Activated CD8-positive, alpha-beta memory T cell treated with anti-CD3 and anti-CD28 coated beads, Interleukin-2, amount 50 U/mL, for 1 hour (primary cell): ENCODE data around the gene RAD51AP1.
"Not testable (repeated sequence)": the region's sequence is repeated elsewhere in the genome, so short reads cannot be mapped to it uniquely, and the experiment has no call there.

Source experiments
- DNase-seq: peaks from one replicate; pipeline ENCODE4 v3.0.0-alpha.2; 2020; ENCODE audit errors: extremely low read depth

The RAD51AP1 gene, protein sequence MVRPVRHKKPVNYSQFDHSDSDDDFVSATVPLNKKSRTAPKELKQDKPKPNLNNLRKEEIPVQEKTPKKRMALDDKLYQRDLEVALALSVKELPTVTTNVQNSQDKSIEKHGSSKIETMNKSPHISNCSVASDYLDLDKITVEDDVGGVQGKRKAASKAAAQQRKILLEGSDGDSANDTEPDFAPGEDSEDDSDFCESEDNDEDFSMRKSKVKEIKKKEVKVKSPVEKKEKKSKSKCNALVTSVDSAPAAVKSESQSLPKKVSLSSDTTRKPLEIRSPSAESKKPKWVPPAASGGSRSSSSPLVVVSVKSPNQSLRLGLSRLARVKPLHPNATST

DNA sequence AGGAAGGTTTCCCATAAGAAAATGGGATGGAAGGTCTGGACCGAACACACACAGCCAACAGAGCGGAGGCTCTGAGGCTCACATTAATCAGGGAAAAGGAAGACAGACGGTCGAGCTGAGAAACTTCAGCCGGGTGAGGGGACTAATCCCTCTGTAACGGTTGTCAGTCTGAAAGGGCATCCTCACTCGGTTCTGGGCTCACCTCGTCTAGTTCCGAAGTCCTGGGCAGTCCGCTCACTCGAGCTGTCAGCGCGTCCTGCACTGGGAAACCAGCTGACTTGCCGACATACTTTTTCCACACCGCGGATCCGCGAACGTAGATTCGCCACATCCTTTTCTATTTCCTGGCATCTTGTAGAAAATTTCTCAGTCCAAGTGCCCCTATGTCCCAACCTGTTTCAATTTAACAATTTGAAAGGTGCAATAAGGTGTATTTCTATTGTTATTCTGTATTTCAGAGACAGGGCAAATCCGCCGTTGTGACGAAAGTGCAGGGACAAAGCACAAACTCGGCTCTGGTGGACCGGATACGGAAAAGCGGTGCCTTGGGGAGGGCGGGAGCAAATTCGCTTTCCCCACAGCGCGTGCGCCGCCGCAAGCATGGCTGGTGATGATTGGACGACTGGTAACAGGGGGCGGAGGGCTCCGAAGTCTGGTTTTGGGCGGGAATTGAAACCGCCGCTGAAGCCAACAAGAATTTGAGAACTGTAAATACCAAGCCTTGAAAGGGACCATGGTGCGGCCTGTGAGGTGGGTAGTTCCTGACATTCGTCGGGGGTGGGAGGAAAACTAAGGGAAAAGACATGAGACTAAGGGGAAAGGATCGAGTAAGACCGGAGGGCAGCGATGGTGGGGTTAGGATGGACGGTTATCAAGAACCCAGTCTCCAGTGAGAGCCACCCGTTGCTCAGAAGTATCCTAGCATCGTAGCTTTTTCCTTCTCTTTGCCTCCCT is at the start of gene RAD51AP1:
RAD51AP1 (plus strand) TSS at position 684 of the 954 bp plus-strand sequence; CDS start at position 734, 50 bp downstream.
- peak; percentile 90 for DNase-seq

DNA sequence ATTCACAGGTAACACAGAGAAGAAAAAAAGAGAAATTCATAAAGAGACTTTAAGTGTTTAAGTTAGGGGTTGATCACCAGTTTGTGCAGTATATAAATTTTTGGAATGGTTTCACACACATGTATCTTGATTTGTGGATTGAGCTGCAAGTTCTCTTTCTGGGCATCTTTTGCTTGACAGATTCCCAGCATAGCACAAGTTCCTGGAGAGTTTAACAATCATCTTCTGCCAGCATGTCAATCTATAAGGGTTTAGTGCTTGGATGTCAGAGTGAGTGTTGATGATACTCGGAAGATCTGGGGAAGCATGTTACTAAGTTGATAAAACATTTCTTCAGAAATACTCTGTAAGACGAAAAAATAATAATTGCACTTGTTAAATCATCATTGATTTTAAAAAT is 49.1 kb upstream of the RAD51AP1 start:
- no peak for DNase-seq

DNA sequence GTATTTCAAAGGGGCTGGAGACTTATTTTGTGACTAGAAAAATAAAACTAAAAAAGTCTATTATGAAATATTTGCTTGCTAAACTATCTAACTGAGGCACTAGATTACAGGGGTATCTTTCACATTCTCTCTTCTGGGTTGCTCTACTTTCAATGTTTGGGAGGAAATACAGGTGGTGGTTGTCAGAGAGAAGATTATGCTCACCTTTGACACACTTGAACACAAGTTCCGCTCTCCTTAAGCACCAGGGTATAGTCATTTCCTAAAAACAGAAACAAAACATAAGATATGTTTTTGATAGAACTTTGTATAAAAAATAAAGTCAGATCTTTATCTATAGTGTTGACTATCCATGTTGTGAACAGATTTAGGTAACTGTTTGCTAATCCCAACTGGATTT is 47.7 kb upstream of the RAD51AP1 start:
- no peak for DNase-seq

DNA sequence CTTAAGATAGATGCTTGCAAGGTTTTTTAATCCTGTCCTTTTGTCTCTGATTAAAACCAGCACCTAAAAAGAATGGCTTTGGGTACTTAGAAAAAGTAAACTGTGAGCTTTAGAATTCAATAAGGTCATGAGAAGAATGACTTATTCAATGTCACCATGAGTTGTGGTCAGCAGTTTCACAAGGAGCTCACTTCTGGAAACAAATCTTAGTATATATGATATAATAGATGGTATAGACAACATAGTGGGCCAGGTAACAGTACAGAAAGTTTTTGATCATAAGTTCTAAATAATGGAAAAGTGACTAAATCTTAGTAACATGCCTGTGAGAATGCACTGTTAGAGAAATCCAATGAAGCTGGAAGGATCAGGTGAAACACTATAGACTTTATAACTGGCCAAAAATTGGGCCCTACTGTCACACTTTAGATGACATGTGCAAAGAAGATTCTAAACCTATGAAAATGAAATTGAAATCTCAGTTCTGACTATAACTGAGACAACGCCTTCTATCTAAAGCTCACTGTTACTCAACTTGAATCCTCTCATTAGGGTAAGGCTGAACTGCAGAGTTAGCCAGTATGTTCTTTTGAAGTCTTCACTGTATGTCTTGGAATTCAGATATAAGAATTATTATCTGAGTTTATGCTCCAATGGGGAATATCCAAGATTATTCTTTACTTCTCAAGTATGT is 42.4 kb upstream of the RAD51AP1 start:
- DNase-seq, result no peak

DNA sequence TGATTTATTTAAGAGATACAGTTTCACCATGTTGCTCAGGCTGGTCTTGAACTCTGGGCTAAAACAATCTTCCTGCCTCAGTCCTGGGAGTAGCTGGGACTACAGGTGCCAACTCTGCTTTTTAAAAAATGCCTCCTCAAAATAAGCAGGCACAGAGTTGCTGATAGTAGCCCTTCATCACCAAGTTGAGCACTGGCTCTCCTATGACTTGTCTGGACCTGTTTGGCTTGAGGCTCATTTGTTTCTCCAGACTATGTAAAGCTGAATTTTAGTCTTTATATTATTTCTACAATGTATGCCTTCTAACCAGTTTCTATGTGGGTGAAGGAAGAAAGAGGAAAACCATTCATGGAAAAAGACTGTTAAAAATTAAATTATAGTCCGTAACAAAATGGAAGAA is 39.5 kb upstream of the RAD51AP1 start:
- DNase-seq, result no peak

DNA sequence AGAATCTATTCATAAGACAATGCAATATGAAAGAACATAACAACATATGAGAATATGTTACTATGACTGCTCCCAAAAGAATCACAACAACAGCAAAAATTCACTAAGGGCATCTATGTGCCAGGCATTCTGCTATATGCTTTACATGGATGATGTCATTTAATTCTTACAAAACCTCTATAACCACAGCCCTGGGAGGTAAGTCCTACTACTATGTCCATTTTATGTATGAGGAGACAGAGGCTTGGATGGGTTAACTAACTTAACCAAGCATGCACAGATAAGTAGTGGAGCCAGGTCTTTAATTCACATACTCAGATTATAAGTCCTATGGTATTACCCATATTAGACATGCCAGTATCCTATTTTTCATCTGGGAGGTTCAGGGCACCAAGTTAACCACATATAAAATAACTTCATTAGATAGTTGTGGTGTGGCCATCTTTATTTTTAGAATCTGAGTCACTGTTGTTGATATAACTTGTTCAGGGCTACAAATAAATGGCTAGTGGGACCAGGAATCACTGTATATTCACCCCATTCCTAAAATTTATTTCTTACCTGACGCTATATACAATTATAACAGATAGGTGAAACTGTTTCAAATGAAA is 33.2 kb upstream of the RAD51AP1 start:
- DNase-seq, result no peak

DNA sequence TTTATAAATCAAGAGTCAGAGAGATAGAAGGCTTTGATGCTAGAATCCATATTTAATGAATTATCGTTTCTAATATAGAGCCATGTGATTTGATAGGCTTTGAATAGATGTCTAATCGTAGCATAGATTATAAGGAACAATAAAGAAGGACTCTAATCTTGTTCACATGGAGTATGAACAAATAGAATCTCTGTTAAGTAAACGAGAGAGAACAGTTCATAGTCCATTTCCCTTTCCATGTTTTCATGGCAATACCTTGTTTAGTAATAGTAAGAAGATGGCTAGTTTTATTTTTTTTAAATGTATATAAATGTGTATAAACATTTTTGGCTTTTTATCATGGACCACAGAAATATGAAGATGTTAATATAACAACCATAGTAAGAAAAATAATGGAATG is 32.3 kb upstream of the RAD51AP1 start:
- no peak for DNase-seq

DNA sequence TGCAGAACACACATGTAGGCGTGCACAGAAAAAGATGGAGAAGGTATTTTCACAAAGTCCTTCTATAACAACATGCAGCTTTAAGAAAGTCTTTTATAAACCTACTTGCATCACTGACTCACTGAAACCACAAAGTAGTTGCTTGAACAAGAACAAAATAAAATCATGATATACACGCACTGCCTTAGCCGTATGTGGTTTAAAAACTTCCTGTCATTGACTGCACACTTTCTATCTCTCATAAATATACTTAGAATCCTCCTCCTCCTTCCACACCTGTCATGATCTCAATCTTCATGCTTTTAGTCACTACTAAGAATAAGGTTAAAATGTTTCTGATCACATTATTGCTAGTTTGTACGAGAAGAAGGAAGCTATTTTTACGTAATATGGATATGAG is 31.8 kb upstream of the RAD51AP1 start:
- no peak for DNase-seq

DNA sequence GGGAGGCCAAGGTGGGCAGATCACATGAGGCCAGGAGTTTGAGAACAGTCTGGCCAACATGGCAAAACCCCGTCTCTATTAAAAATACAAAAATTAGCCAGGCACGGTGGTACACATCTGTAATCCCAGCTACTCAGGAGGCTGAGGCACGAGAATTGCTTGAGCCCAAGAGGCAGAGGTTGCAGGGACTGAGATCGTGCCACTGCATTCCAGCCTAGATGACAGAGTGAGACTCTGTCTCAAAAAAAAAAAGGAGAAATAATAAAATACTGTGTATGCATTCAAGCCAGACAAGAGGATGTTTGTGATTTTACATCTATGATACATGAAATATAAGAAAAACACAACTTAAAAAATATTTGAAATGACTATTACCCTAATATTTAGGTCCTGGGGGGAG is 30.2 kb upstream of the RAD51AP1 start:
- DNase-seq, result not testable (repeated sequence)

DNA sequence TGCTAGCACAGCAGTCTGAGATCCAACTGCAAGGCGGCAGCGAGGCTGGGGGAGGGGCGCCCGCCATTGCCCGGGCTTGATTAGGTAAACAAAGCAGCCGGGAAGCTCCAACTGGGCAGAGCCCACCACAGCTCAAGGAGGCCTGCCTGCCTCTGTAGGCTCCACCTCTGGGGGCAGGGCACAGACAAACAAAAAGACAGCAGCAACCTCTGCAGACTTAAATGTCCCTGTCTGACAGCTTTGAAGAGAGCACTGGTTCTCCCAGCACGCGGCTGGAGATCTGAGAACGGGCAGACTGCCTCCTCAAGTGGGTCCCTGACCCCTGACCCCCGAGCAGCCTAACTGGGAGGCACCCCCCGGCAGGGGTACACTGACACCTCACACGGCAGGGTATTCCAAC is 29.4 kb upstream of the RAD51AP1 start:
- DNase-seq, result not testable (repeated sequence)

DNA sequence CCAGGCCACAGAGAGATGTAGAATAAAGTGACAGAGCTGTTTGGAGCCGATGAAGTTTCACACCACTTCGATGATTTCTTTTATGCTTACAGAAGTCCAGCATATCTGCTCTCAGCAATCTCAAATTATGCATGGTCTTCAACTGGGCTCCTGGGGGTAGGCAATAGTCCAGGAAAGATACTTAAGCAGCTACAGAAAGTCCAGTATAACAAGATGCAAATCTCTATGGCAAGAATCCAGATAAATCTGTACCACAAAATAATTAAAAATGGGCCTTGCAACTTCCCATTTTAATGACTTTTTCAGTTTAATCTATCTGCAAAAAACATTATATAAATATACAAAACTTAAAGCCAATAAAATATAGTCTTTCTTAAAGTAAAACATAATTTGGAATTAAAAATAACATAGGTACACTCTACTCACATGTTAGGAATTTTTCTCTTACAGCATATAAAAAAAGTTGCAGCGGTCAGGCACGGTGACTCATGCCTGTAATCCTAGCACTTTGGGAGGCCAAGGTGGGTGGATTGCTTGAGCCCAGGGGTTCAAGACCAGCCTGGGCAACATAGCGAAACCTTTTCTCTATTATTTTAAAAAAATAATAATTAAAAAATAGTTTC is 20.5 kb upstream of the RAD51AP1 start:
- DNase-seq, result no peak

DNA sequence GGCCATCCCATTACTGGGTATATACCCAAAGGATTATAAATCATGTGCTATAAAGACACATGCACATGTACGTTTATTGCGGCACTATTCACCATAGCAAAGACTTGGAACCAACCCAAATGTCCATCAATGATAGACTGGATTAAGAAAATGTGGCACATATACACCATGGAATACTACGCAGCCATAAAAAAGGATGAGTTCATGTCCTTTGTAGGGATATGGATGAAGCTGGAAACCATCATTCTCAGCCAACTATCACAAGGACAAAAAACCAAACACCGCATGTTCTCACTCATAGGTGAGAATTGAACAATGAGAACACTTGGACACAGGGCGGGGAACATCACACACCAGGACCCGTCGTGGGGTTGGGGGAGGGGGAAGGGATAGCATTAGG is 15.2 kb upstream of the RAD51AP1 start:
- DNase-seq, result not testable (repeated sequence)

DNA sequence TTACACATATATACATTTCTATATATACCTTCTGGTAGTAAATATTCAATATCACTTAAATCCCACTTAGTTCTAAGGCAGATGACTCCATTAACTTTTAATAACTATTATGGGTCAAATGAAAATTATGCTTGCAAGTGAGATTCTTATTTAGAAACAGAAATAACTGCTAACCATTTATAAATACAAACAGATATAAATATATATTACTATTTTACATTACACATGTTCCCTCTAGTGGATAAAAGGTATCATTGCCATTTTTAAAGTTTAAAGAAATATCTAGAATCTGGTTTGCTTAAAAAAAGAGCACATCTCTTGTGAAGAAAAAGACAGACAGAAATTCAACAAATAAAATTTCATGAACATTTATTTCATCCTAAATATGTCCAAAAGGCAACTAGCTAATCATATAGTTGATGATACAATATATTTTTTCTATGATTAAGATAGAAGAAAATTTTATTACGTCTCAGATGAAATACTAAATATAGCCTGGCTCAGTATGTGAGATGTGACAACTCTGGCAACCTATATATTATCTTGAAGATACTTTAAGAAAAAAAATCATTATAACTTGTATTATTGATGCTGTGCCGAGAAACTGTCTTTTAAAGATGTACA is 11.7 kb upstream of the RAD51AP1 start:
- DNase-seq, result no peak

DNA sequence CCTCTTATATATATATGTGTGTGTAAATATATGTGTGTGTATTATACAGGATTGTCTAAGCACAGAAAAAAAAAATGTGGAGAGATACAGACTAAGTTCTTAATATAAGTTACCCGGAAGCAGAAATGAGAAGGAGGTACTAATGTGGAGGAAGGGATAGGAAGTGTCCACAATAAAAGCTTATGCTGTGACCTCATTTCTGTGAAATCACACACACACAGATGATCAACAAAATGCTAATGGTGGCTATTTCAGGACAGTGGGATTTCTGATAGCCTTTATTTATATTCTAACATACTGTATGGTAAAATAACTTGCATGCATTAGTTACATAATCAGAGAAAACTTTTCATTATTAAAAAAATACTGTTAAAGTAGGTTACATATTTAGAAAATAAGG is 8.5 kb upstream of the RAD51AP1 start:
- DNase-seq, result no peak

DNA sequence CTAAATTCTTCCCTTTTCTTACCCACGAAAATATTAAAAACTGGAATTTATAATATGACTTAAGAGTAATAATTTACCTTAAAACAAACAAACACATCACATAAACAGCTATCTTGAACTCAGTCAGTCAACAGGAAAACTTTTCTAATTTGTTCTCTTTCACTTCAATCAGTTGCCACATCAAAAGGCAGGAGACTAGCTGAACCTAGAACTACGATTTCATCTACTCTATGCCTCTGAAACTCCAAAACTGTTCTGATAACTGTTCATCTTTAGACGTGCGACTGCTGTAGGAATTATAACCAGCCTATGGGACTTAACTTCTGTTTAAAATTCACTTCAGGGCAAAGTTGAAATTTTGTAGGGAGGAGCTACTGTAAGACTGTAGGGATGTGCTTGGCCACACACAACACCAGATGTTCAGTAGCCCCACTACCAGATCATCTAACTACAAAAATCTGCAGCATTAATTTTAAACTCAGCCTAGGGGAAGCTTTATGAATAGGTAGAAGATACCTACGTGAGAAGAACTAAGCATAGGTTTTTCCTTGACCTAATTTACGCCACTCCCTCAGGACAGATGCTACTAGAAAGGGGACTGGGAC is 7.6 kb upstream of the RAD51AP1 start:
- DNase-seq, result no peak

DNA sequence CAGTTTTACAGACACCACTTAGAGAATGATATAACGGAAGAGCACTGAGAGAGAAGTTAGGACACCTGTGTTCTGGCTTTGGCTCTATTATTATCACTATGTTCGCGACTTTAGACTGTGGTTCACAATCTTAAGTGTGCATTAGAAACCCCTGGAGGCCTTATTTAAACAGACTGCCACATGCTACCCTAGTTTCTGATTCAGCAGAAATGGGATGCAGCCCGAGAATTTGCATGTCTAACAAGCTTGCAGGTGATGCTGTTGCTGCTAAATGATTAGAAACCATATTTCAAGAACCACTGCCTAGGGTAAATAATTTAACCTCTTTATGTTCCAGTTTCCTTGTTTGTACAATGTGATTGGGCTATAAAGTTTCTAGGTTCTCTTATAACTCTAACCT is 3.6 kb upstream of the RAD51AP1 start:
- DNase-seq, result no peak

DNA sequence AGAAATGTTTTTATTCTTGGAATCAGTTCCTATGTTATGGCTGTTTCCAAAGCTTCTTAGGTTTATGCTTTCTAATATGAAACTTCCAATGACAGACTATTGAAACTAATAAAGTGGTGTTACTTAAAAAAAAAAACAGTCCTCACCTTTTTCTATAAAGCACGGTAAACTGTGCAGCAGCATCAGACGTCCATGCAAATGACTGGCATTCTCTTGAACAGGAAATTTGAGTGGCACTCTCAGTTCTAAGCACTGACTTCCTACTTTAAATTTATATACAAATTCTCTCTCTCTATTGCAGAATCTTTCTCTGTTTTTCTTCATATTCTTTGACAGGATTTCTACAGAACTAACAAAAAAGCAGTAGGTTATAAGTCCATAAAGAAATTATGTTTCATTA is 2.8 kb upstream of the RAD51AP1 start:
- no peak for DNase-seq

DNA sequence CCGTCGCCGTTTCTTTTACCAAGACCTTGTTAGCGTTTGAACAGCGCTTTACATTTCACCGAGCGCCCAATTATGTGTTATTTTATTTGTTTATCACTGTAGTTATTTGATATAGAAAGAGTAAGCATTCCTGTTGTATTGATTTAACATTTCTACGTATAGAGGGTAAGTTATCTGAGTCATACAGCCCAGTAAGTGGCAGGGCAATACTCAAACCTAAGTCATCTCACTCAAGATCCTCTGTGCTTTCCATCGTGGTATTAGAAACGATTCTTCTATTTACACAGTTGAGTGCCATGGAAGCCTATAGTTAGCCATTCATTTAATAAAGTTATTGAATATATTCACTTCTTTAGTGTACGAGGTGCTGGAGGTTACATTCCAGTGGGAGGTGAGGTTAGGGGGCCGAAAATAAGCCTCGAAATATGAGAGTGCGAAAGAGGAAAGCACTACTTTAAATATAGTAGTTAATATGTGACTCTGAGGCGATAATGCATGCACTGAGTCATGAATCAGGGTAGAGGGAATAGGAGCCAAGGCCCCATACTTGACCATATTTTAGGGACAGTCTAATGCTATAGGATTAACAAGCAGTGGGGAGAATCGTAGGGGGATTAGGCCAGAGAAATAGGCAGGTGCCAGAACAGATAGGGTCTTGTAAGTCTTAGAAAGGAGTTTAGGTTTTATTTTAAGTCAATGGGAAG is 629 bp downstream of the RAD51AP1 start:
- DNase-seq, result no peak

DNA sequence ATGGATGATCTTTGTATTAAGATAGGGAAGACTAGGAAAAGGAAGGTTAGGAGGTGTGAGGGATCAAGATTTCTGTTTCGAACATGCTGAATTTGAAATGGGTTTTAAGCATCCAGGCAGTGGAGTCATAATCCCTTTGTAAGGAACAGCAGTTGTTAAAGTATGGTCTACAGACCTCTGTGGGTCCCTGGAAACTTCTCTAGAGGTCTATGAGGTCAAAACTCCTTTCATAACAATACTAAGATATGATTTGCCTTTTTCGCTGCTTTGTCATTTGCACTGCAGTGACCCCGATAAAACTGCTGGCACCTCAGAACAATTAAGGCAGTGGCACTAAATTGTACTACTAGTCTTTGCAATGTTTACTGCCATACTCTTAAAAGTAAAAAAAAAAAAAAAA is 1.5 kb downstream of the RAD51AP1 start:
- DNase-seq, result no peak

DNA sequence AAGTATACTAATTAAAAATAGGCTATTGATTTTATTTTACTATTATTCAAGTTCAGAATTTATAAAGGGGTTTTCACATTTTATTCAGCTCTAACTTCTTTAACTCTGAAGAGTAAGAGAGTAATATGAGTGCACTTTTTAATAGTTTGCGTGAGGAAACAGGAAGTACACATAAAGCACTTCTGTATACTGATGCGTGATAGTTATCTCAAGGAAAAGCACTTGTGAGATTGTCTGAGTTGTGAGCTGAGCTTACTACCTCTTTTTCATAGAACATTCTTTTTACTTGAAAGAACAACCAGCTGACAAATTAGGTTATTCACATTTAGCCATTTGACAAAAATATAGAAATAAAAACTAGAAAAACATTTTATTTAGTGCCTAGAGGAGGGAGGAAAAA is 1.9 kb downstream of the RAD51AP1 start:
- no peak for DNase-seq
